Calu3 (cell line): ENCODE measurements around the gene ASXL1. TPM values are rescaled to one million over a fixed set of nuclear protein-coding genes. Genes with fewer than 3 reads are reported as not detected.
A peak's percentile ranks its signal among the peaks of the same experiment; 100 is the strongest.
"Not testable (repeated sequence)": the region's sequence is repeated elsewhere in the genome, so short reads cannot be mapped to it uniquely, and the experiment has no call there.

ENCODE experiments used
- BruUV-seq: library from RNA; stranded (reverse); fragments of 400-500 nt; replicated peaks from 2 replicates; lab custom pipeline; 2021; lab: Mats Ljungman, UMichigan
- CTCF ChIA-PET: fragments of 300-600 bp; sonication (Branson Sonifier 250); formaldehyde crosslinking; loops from one replicate; lab custom pipeline; 2022; ENCODE audit warnings: antibody characterized with exemption; lab: Charles Lee
- DNase-seq: peaks from one replicate; pipeline ENCODE4 v3.0.0; 2022
- H3K27ac Mint-ChIP-seq: one replicate; pipeline ENCODE4 v1.8.0; 2022; ENCODE audit warnings: mixed read lengths; ENCODE audit not compliant: unreplicated experiment
- H3K27me3 Mint-ChIP-seq: one replicate; pipeline ENCODE4 v1.8.0; 2022; ENCODE audit warnings: mixed read lengths; ENCODE audit not compliant: unreplicated experiment
- H3K36me3 Mint-ChIP-seq: one replicate; pipeline ENCODE4 v1.8.0; 2022; ENCODE audit warnings: mild to moderate bottlenecking, moderate library complexity, mixed read lengths; ENCODE audit not compliant: insufficient read depth, unreplicated experiment
- H3K4me1 Mint-ChIP-seq: one replicate; pipeline ENCODE4 v1.8.0; 2022; ENCODE audit warnings: mild to moderate bottlenecking, low read depth, mixed read lengths; ENCODE audit not compliant: unreplicated experiment
- H3K4me3 Mint-ChIP-seq: one replicate; pipeline ENCODE4 v1.8.0; 2022; ENCODE audit warnings: mild to moderate bottlenecking, low read depth, moderate library complexity, mixed read lengths; ENCODE audit not compliant: unreplicated experiment
- H3K9me3 Mint-ChIP-seq: one replicate; pipeline ENCODE4 v1.8.0; 2022; ENCODE audit warnings: low read depth, mixed read lengths; ENCODE audit not compliant: unreplicated experiment
- CTCF ChIP-seq: fragments of 200-600 bp; IDR thresholded peaks from one replicate; pipeline ENCODE4 v1.8.0; 2022; ENCODE audit warnings: antibody characterized with exemption; ENCODE audit not compliant: unreplicated experiment
- intact Hi-C: fragments of 100-400 bp; cut with micrococcal nuclease; formaldehyde crosslinking; loops from one replicate; pipeline ENCODE4 v1.10.0; 2022; ENCODE audit not compliant: unreplicated experiment
- total RNA-seq: library from RNA; stranded (reverse); gene quantifications from 2 replicates; pipeline ENCODE4 v1.2.3, GENCODE V29; 2022

Gene ASXL1
- total RNA-seq, 1 experiment from 2014 or later, result 120 TPM

- peak overlapping the region; percentile 39 for H3K4me3 Mint-ChIP-seq
These were observed 10.8 kb downstream of the ASXL1 start for GRCh38 chr20:32368925-32369324.

GRCh38 chr20:32370897-32371296 lies 12.8 kb downstream of the ASXL1 start:
- no peak for DNase-seq
- Mint-ChIP-seq H3K4me1 (peaks cover 30% of the 10 kb centered on the region), H3K4me3 (no peak overlapping the region), H3K9me3 (no peaks in the 10 kb centered on the region), H3K27ac (no peak overlapping the region), H3K36me3 (peaks cover 23% of the 10 kb centered on the region), H3K27me3 (no peaks in the 10 kb centered on the region)
- BruUV-seq, result no TSS peak
- CTCF ChIA-PET, result interaction anchor here (0.6 to 1.1 kb wide), 3 partner anchors 12 to 46 kb away, joined by 4 to 7 read pairs (median 5); partner anchors contain the start of gene ASXL1
- intact Hi-C loops, result no loop called here
- no peak for TF ChIP-seq CTCF

More at GRCh38 chr20:32368925-32369324, 10.8 kb downstream of the ASXL1 start:
- Mint-ChIP-seq H3K9me3 (no peaks in the 10 kb centered on the region), H3K4me1 (peaks cover 40% of the 10 kb centered on the region), H3K27me3 (no peaks in the 10 kb centered on the region), H3K27ac (no peak overlapping the region), H3K36me3 (peaks cover 14% of the 10 kb centered on the region)
- CTCF ChIA-PET, result interaction anchor here (0.5 to 2.0 kb wide), 2 partner anchors 10 to 405 kb away, joined by 3 to 6 read pairs; no protein-coding TSS in a partner anchor
- peak; percentile 18 for DNase-seq
- no peak for TF ChIP-seq CTCF
- BruUV-seq, result no TSS peak
- intact Hi-C loops, result loop anchor here (5.0 kb wide), 1 partner anchor 43 kb away; no protein-coding TSS in a partner anchor

- BruUV-seq, result no TSS peak
- intact Hi-C loops, result no loop called here
- H3K27me3 Mint-ChIP-seq, result no peaks in the 10 kb centered on the region
- peaks cover 19% of the 10 kb centered on the region for H3K36me3 Mint-ChIP-seq
- no peak for TF ChIP-seq CTCF
- CTCF ChIA-PET, result interaction anchor here (0.8 kb wide), 1 partner anchor 11 kb away, joined by 3 read pairs; no protein-coding TSS in a partner anchor
- H3K4me3 Mint-ChIP-seq, result no peak overlapping the region
- H3K9me3 Mint-ChIP-seq, result no peaks in the 10 kb centered on the region
- H3K4me1 Mint-ChIP-seq, result no peaks in the 10 kb centered on the region
- no peak for DNase-seq
- H3K27ac Mint-ChIP-seq, result no peak overlapping the region
These were observed 20.3 kb downstream of the ASXL1 start for GRCh38 chr20:32378461-32378860.

- peaks cover 13% of the 10 kb centered on the region for H3K36me3 Mint-ChIP-seq
- intact Hi-C loops, BruUV-seq, CTCF ChIA-PET, H3K4me1 Mint-ChIP-seq, H3K9me3 Mint-ChIP-seq, H3K27ac Mint-ChIP-seq, DNase-seq, H3K27me3 Mint-ChIP-seq, H3K4me3 Mint-ChIP-seq: not testable (repeated sequence)
These were observed 21.9 kb downstream of the ASXL1 start for GRCh38 chr20:32380037-32380436.

GRCh38 chr20:32380745-32381144 lies 22.6 kb downstream of the ASXL1 start:
- DNase-seq, result no peak
- H3K36me3 Mint-ChIP-seq, result peaks cover 10% of the 10 kb centered on the region
- no peaks in the 10 kb centered on the region for H3K9me3 Mint-ChIP-seq
- BruUV-seq, result no TSS peak
- no peaks in the 10 kb centered on the region for H3K4me1 Mint-ChIP-seq
- TF ChIP-seq CTCF, result no peak
- CTCF ChIA-PET, result no interaction called here
- no peaks in the 10 kb centered on the region for H3K27me3 Mint-ChIP-seq
- H3K27ac Mint-ChIP-seq, result no peak overlapping the region
- intact Hi-C loops, result no loop called here
- no peak overlapping the region for H3K4me3 Mint-ChIP-seq
